SK-N-SH treated with all-trans-retinoic acid at 6 μM for 48 hours (cell line): ENCODE results near the gene PSMD14.

ENCODE experiments used
- ATAC-seq: fragments of 200-7000 bp; cut with Tn5 transposase; 3 replicates; pipeline ENCODE4 v1.9.1; 2020; ENCODE audit warnings: mild to moderate bottlenecking, moderate library complexity
- ARNTL ChIP-seq: fragments of 450-650 bp; formaldehyde crosslinking; IDR thresholded peaks from 2 replicates; pipeline ENCODE4 v1.5.0; 2020; ENCODE audit warnings: low read depth, mild to moderate bottlenecking, moderate library complexity, borderline replicate concordance
- BACH2 ChIP-seq: fragments of 250-450 bp; sonication (Bioruptor Pico); IDR thresholded peaks from 2 replicates; pipeline ENCODE4 v1.9.0; 2021; ENCODE audit warnings: mild to moderate bottlenecking, borderline replicate concordance
- CSDC2 ChIP-seq: fragments of 250-450 bp; sonication (Bioruptor Pico); IDR thresholded peaks from 2 replicates; pipeline ENCODE4 v1.5.0; 2020; ENCODE audit warnings: mild to moderate bottlenecking, moderate library complexity
- ESRRG ChIP-seq: fragments of 250-450 bp; sonication (Bioruptor Pico); IDR thresholded peaks from 2 replicates; pipeline ENCODE4 v1.6.1; 2021; ENCODE audit warnings: mild to moderate bottlenecking
- GLIS3 ChIP-seq: fragments of 250-450 bp; sonication (Bioruptor Pico); IDR thresholded peaks from 2 replicates; pipeline ENCODE4 v1.5.0; 2020; ENCODE audit warnings: mild to moderate bottlenecking, moderate library complexity
- OSR1 ChIP-seq: fragments of 250-450 bp; sonication (Bioruptor Pico); IDR thresholded peaks from 2 replicates; pipeline ENCODE4 v1.8.0; 2022; ENCODE audit warnings: moderate library complexity, mild to moderate bottlenecking, inconsistent platforms
- PPARA ChIP-seq: fragments of 250-450 bp; sonication (Bioruptor Pico); IDR thresholded peaks from 2 replicates; pipeline ENCODE4 v1.5.0; 2020; ENCODE audit warnings: mild to moderate bottlenecking, borderline replicate concordance
- RARB ChIP-seq: fragments of 250-450 bp; sonication (Bioruptor Pico); IDR thresholded peaks from 2 replicates; pipeline ENCODE4 v1.8.0; 2021; ENCODE audit warnings: mild to moderate bottlenecking, moderate library complexity
- SNAI2 ChIP-seq: fragments of 250-450 bp; sonication (Bioruptor Pico); IDR thresholded peaks from 2 replicates; pipeline ENCODE4 v1.5.0; 2020; ENCODE audit warnings: mild to moderate bottlenecking, moderate library complexity
- TCF4 ChIP-seq: fragments of 250-450 bp; sonication (Bioruptor Pico); IDR thresholded peaks from 2 replicates; pipeline ENCODE4 v1.8.0; 2021; ENCODE audit warnings: mild to moderate bottlenecking, moderate library complexity, borderline replicate concordance
- TOX ChIP-seq: fragments of 250-450 bp; sonication (Bioruptor Pico); IDR thresholded peaks from 2 replicates; pipeline ENCODE4 v1.8.0; 2021; ENCODE audit warnings: mild to moderate bottlenecking, moderate library complexity, borderline replicate concordance
- ZC3H10 ChIP-seq: fragments of 250-450 bp; sonication (Bioruptor Pico); IDR thresholded peaks from 2 replicates; pipeline ENCODE4 v1.5.1; 2021; ENCODE audit warnings: mild to moderate bottlenecking, moderate library complexity
- ZFP3 ChIP-seq: fragments of 250-450 bp; sonication (Bioruptor Pico); IDR thresholded peaks from 2 replicates; pipeline ENCODE4 v1.5.0; 2020; ENCODE audit warnings: mild to moderate bottlenecking, moderate library complexity
- ZFP30 ChIP-seq: fragments of 450-650 bp; formaldehyde crosslinking; IDR thresholded peaks from 2 replicates; pipeline ENCODE4 v1.5.0; 2022; ENCODE audit warnings: mild to moderate bottlenecking, moderate library complexity
- ZNF565 ChIP-seq: fragments of 450-650 bp; formaldehyde crosslinking; conservative IDR thresholded peaks from 2 replicates; pipeline ENCODE4 v1.5.0; 2020; ENCODE audit warnings: low read depth, mild to moderate bottlenecking, moderate library complexity
- ZNF70 ChIP-seq: fragments of 450-650 bp; formaldehyde crosslinking; IDR thresholded peaks from 2 replicates; pipeline ENCODE4 v1.5.0; 2020; ENCODE audit warnings: mild to moderate bottlenecking, moderate library complexity
- TF ChIP-seq, protein P1 (sequence below): fragments of 250-450 bp; sonication (Bioruptor Pico); IDR thresholded peaks from 2 replicates; pipeline ENCODE4 v1.5.0; 2020; ENCODE audit warnings: mild to moderate bottlenecking, moderate library complexity
- TF ChIP-seq, protein P2 (sequence below): fragments of 250-450 bp; sonication (Bioruptor Pico); IDR thresholded peaks from 2 replicates; pipeline ENCODE4 v1.5.1; 2020; ENCODE audit warnings: low read depth, mild to moderate bottlenecking, moderate library complexity
- TF ChIP-seq, protein P3 (sequence below): fragments of 250-450 bp; sonication (Bioruptor Pico); IDR thresholded peaks from 2 replicates; pipeline ENCODE4 v1.8.0; 2021; ENCODE audit warnings: low read depth, mild to moderate bottlenecking, moderate library complexity, borderline replicate concordance

PSMD14 gene

DNA sequence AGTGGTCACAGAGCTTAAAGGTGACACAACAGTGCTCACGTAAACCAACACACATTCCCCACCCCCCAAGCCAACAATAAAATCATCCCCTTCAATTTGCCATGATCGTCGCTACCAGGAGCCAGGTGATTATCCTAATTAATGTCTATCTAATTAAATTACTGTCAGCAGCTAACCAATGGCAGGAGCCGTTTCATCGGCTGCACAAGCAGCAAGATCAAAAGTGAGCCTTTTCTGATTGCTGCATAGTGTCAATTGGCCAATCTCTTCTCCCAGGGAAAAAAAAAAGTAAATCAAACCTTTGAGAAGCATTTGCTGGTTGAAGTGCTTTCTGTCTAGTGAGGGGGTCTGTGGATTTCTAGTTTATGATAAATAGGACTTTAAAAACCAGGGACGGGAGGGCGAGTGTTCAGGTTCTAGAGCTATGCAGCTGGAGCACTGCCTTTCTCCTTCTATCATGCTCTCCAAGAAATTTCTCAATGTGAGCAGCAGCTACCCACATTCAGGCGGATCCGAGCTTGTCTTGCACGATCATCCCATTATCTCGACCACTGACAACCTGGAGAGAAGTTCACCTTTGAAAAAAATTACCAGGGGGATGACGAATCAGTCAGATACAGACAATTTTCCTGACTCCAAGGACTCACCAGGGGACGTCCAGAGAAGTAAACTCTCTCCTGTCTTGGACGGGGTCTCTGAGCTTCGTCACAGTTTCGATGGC lies 107.9 kb downstream of the PSMD14 start, which contains the start of gene TBR1:
Gene TBR1 (plus strand): TSS at position 311 of the 721 bp plus-strand sequence. CDS start 114 bp downstream, at position 425.
- ATAC-seq: peak; percentile 9; the same call in 2 of the 3 replicates
- TF ChIP-seq ZC3H10 (CRISPR knock-in tag): no peak
- no peak for TF ChIP-seq ZFP3 (CRISPR knock-in tag)
- no peak for TF ChIP-seq ZNF565 (CRISPR knock-in tag)
- no peak for TF ChIP-seq SNAI2 (CRISPR knock-in tag)
- TF ChIP-seq BACH2 (CRISPR knock-in tag): no peak
- TF ChIP-seq, protein P1, sequence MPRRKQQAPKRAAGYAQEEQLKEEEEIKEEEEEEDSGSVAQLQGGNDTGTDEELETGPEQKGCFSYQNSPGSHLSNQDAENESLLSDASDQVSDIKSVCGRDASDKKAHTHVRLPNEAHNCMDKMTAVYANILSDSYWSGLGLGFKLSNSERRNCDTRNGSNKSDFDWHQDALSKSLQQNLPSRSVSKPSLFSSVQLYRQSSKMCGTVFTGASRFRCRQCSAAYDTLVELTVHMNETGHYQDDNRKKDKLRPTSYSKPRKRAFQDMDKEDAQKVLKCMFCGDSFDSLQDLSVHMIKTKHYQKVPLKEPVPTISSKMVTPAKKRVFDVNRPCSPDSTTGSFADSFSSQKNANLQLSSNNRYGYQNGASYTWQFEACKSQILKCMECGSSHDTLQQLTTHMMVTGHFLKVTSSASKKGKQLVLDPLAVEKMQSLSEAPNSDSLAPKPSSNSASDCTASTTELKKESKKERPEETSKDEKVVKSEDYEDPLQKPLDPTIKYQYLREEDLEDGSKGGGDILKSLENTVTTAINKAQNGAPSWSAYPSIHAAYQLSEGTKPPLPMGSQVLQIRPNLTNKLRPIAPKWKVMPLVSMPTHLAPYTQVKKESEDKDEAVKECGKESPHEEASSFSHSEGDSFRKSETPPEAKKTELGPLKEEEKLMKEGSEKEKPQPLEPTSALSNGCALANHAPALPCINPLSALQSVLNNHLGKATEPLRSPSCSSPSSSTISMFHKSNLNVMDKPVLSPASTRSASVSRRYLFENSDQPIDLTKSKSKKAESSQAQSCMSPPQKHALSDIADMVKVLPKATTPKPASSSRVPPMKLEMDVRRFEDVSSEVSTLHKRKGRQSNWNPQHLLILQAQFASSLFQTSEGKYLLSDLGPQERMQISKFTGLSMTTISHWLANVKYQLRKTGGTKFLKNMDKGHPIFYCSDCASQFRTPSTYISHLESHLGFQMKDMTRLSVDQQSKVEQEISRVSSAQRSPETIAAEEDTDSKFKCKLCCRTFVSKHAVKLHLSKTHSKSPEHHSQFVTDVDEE (CRISPR knock-in tag): no peak
- TF ChIP-seq GLIS3 (CRISPR knock-in tag): no peak
- TF ChIP-seq ARNTL (CRISPR knock-in tag): no peak
- TF ChIP-seq TCF4 (CRISPR knock-in tag): no peak
- no peak for TF ChIP-seq CSDC2 (CRISPR knock-in tag)
- no peak for TF ChIP-seq OSR1 (CRISPR knock-in tag)
- no peak for TF ChIP-seq ZNF70
- TF ChIP-seq, protein P2, sequence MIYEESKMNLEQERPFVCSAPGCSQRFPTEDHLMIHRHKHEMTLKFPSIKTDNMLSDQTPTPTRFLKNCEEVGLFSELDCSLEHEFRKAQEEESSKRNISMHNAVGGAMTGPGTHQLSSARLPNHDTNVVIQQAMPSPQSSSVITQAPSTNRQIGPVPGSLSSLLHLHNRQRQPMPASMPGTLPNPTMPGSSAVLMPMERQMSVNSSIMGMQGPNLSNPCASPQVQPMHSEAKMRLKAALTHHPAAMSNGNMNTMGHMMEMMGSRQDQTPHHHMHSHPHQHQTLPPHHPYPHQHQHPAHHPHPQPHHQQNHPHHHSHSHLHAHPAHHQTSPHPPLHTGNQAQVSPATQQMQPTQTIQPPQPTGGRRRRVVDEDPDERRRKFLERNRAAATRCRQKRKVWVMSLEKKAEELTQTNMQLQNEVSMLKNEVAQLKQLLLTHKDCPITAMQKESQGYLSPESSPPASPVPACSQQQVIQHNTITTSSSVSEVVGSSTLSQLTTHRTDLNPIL (CRISPR knock-in tag): no peak
- no peak for TF ChIP-seq RARB (CRISPR knock-in tag)
- TF ChIP-seq PPARA: no peak

DNA sequence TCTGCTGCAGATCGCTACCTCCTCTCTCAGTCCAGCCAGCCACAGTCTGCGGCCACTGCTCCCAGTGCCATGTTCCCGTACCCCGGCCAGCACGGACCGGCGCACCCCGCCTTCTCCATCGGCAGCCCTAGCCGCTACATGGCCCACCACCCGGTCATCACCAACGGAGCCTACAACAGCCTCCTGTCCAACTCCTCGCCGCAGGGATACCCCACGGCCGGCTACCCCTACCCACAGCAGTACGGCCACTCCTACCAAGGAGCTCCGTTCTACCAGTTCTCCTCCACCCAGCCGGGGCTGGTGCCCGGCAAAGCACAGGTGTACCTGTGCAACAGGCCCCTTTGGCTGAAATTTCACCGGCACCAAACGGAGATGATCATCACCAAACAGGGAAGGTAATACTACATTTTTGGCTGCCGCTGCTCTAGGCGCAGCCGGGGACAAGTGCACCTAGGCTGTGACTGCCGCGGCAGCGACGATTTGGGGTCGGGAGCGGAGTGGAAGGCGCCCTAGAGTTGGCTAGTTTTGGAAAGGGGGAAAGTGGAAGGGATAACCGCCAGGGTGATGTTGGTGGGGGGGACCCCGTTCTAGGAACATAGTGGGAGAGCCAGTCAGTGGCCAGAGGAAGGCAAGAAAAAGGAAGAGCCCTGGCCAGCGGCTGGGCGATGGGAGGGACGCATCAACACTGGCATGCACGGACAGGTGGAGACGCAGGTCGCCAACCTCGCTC lies 108.6 kb downstream of the PSMD14 start:
- ATAC-seq: no peak; the same call in 2 of the 3 replicates
- TF ChIP-seq TOX (CRISPR knock-in tag): no peak
- TF ChIP-seq, protein P3, sequence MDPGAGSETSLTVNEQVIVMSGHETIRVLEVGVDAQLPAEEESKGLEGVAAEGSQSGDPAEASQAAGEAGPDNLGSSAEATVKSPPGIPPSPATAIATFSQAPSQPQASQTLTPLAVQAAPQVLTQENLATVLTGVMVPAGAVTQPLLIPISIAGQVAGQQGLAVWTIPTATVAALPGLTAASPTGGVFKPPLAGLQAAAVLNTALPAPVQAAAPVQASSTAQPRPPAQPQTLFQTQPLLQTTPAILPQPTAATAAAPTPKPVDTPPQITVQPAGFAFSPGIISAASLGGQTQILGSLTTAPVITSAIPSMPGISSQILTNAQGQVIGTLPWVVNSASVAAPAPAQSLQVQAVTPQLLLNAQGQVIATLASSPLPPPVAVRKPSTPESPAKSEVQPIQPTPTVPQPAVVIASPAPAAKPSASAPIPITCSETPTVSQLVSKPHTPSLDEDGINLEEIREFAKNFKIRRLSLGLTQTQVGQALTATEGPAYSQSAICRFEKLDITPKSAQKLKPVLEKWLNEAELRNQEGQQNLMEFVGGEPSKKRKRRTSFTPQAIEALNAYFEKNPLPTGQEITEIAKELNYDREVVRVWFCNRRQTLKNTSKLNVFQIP: no peak
- no peak for TF ChIP-seq OSR1 (CRISPR knock-in tag)
- no peak for TF ChIP-seq ARNTL (CRISPR knock-in tag)
- TF ChIP-seq, protein P1 (CRISPR knock-in tag): no peak
- TF ChIP-seq ZNF70: no peak
- no peak for TF ChIP-seq SNAI2 (CRISPR knock-in tag)
- no peak for TF ChIP-seq PPARA
- TF ChIP-seq BACH2 (CRISPR knock-in tag): no peak
- no peak for TF ChIP-seq CSDC2 (CRISPR knock-in tag)
- TF ChIP-seq, protein P2 (CRISPR knock-in tag): no peak
- no peak for TF ChIP-seq TCF4 (CRISPR knock-in tag)
- no peak for TF ChIP-seq ESRRG (CRISPR knock-in tag)
- no peak for TF ChIP-seq ZFP30 (CRISPR knock-in tag)
- TF ChIP-seq, all 23 proteins: peak for 0
